ENCODE data around the gene CCN5.

The CCN5 gene

DNA sequence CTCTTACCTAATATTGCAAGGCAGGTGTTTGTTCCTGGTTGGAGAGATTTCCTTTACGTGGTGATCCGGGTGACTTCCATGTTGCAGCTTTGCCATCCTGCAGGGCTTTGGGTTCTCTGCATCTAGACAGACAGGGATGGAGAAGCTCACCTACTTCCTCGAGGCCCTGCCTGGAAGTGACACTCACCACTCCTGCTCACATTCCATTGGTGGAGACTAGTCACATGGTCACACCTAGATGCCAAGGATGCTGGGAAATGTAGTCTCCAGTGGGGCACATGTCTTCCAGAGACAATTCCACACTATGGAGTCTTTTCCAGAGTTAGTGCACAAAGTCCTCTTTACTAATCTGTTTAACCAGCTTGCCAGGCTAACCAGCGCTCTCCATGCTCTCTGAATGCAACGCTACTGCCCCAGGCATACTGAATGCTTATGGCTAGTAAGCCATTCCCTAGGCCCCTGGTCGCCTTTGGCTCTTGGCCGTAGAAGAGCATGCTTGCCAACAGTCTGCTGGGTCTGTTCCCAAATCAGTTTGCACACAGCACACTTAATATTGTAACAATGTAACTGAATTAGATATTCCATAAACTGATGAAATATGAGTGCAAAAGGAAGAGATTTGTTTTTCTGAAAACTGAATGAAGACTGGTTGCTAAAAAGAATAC lies 23.8 kb downstream of the CCN5 start (continued):
- TF ChIP-seq, protein P1, sequence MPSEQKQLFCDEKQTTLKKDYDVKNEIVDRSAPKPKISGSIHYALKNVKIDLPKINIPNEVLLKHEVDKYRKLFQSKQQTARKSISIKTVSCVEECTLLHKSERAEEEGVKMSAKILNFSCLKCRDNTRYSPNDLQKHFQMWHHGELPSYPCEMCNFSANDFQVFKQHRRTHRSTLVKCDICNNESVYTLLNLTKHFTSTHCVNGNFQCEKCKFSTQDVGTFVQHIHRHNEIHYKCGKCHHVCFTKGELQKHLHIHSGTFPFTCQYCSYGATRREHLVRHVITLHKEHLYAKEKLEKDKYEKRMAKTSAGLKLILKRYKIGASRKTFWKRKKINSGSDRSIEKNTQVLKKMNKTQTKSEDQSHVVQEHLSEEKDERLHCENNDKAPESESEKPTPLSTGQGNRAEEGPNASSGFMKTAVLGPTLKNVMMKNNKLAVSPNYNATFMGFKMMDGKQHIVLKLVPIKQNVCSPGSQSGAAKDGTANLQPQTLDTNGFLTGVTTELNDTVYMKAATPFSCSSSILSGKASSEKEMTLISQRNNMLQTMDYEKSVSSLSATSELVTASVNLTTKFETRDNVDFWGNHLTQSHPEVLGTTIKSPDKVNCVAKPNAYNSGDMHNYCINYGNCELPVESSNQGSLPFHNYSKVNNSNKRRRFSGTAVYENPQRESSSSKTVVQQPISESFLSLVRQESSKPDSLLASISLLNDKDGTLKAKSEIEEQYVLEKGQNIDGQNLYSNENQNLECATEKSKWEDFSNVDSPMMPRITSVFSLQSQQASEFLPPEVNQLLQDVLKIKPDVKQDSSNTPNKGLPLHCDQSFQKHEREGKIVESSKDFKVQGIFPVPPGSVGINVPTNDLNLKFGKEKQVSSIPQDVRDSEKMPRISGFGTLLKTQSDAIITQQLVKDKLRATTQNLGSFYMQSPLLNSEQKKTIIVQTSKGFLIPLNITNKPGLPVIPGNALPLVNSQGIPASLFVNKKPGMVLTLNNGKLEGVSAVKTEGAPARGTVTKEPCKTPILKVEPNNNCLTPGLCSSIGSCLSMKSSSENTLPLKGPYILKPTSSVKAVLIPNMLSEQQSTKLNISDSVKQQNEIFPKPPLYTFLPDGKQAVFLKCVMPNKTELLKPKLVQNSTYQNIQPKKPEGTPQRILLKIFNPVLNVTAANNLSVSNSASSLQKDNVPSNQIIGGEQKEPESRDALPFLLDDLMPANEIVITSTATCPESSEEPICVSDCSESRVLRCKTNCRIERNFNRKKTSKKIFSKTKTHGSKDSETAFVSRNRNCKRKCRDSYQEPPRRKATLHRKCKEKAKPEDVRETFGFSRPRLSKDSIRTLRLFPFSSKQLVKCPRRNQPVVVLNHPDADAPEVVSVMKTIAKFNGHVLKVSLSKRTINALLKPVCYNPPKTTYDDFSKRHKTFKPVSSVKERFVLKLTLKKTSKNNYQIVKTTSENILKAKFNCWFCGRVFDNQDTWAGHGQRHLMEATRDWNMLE (tag by site-specific recombination; conservative IDR thresholded peaks at IDR 0.05; ENCODE audit: low read depth), result peak; percentile 36; the same call in 1 of the 2 replicates
- TF ChIP-seq ZNF677 (tag by site-specific recombination; IDR thresholded peaks at IDR 0.05) (no peak), ZNF501 (tag by site-specific recombination; IDR thresholded peaks at IDR 0.05) (no peak), ZNF837 (tag by site-specific recombination; IDR thresholded peaks at IDR 0.05) (no peak), ZNF624 (tag by site-specific recombination; IDR thresholded peaks at IDR 0.05) (no peak), ZNF169 (tag by site-specific recombination; IDR thresholded peaks at IDR 0.05) (no peak), MEIS1 (CRISPR knock-in tag; IDR thresholded peaks at IDR 0.05; ENCODE audit: borderline replicate concordance) (no peak), BCL11A (tag by site-specific recombination; IDR thresholded peaks at IDR 0.05; ENCODE audit: low read depth) (no peak), ZNF221 (tag by site-specific recombination; IDR thresholded peaks at IDR 0.05; ENCODE audit: borderline replicate concordance) (no peak), ZFP41 (tag by site-specific recombination; IDR thresholded peaks at IDR 0.05; ENCODE audit: borderline replicate concordance) (no peak), ZNF621 (tag by site-specific recombination; IDR thresholded peaks at IDR 0.05) (no peak), ZNF10 (tag by site-specific recombination; IDR thresholded peaks at IDR 0.05) (no peak), ZNF433 (tag by site-specific recombination; IDR thresholded peaks at IDR 0.05; ENCODE audit: low read depth) (no peak), ZNF132 (tag by site-specific recombination; IDR thresholded peaks at IDR 0.05; ENCODE audit: borderline replicate concordance) (no peak), ZEB2 (tag by site-specific recombination; IDR thresholded peaks at IDR 0.05) (no peak), ZNF248 (tag by site-specific recombination; IDR thresholded peaks at IDR 0.05) (no peak), ZNF324 (tag by site-specific recombination; IDR thresholded peaks at IDR 0.05) (no peak)
- TF ChIP-seq, protein P2, sequence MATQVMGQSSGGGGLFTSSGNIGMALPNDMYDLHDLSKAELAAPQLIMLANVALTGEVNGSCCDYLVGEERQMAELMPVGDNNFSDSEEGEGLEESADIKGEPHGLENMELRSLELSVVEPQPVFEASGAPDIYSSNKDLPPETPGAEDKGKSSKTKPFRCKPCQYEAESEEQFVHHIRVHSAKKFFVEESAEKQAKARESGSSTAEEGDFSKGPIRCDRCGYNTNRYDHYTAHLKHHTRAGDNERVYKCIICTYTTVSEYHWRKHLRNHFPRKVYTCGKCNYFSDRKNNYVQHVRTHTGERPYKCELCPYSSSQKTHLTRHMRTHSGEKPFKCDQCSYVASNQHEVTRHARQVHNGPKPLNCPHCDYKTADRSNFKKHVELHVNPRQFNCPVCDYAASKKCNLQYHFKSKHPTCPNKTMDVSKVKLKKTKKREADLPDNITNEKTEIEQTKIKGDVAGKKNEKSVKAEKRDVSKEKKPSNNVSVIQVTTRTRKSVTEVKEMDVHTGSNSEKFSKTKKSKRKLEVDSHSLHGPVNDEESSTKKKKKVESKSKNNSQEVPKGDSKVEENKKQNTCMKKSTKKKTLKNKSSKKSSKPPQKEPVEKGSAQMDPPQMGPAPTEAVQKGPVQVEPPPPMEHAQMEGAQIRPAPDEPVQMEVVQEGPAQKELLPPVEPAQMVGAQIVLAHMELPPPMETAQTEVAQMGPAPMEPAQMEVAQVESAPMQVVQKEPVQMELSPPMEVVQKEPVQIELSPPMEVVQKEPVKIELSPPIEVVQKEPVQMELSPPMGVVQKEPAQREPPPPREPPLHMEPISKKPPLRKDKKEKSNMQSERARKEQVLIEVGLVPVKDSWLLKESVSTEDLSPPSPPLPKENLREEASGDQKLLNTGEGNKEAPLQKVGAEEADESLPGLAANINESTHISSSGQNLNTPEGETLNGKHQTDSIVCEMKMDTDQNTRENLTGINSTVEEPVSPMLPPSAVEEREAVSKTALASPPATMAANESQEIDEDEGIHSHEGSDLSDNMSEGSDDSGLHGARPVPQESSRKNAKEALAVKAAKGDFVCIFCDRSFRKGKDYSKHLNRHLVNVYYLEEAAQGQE (tag by site-specific recombination; IDR thresholded peaks at IDR 0.05), result no peak

DNA sequence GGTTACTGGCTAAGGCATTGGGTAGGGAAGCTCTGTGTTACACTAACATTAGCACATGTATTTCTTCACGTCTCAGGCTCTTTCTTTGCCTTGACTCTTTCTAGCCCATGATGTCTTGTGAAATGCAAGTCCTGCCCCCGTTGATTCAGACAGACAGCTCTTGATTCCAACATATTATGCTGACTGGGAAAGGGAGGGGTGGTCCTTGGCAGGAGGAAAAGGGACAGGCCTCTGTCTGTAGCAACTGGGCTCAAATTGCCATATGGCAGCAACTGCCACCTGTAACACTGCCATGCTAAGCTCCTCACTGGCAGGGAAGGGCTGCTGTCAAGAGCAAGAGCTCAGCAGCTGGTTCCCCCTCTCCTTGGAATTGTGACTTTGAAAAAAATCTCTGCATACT lies 24.8 kb downstream of the CCN5 start:
- H3K4me3 ChIP-seq (ENCODE audit: low read depth, low read length), result no peak overlapping the region
- H3K36me3 ChIP-seq (ENCODE audit: control insufficient read depth in 2 of 2, insufficient read depth in 1 of 2, low read length in 2 of 2), result no peaks in the 10 kb centered on the region
- H3K4me1 ChIP-seq (ENCODE audit: control insufficient read depth, insufficient read depth, low read length), result no peaks in the 10 kb centered on the region
- ChIA-PET POLR2A (no interaction called here), CTCF (interaction anchor here (0.6 to 3.0 kb wide), 2 partner anchors 55 to 70 kb away, joined by 4 to 12 read pairs; no protein-coding TSS in a partner anchor)
- H3K27ac ChIP-seq (ENCODE audit: extremely low read depth, low read depth, low read length), result no peak overlapping the region
- H3K9me3 ChIP-seq (ENCODE audit: control insufficient read depth, insufficient read depth, low read depth, low read length), result no peaks in the 10 kb centered on the region
- TF ChIP-seq ZNF394 (tag by site-specific recombination; IDR thresholded peaks at IDR 0.05; ENCODE audit: borderline replicate concordance), result no peak
- TF ChIP-seq SCRT2 (tag by site-specific recombination; IDR thresholded peaks at IDR 0.05), result peak; percentile 59
